ENCODE measurements around the gene XYLT1. TPM values are rescaled to one million over a fixed set of nuclear protein-coding genes. Genes with fewer than 3 reads are reported as not detected.

XYLT1 gene
- total RNA-seq, 1 experiment from 2014 or later, result 25.0 TPM

DNA sequence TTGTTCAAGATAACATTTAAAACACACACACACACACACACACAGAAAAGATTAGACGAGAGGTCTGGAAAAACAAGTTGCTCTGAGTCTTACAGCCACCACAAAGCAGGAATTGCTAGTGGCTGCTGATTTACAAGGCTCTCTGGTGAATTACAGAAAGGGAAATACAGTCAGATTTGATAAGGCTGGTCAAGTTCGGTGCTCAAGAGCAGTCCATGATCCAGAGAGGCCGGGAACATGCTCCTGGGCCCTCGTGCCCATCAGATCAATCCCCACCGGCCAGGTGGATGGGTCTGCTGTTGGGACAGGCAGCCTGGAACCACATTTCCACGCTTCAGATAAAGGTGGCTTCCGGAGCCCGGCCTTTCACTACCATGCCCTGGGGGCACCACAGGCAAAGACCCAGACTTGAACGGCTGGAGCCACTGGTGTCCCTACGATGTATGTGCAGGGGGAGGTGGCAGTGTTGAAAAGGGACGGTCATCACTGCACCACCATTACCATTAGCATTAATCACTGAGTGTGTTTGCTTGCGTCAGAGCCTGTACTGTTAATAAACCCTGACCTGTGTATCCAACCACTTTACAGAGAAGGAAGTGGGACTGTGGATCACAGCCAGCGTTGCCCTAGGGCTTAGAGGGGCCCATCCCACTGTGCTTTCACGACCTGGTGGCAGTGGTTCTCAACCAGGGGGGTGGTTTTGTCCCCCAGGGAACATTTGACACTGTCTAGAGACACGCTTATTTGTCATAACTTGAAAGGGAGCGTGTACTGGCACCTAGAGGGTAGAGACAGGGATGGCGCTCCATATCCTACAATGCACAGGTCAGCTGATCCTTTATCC, 95.1 kb downstream of the XYLT1 start:
- POLR2A ChIA-PET, result no interaction called here
- TF ChIP-seq, protein P1, sequence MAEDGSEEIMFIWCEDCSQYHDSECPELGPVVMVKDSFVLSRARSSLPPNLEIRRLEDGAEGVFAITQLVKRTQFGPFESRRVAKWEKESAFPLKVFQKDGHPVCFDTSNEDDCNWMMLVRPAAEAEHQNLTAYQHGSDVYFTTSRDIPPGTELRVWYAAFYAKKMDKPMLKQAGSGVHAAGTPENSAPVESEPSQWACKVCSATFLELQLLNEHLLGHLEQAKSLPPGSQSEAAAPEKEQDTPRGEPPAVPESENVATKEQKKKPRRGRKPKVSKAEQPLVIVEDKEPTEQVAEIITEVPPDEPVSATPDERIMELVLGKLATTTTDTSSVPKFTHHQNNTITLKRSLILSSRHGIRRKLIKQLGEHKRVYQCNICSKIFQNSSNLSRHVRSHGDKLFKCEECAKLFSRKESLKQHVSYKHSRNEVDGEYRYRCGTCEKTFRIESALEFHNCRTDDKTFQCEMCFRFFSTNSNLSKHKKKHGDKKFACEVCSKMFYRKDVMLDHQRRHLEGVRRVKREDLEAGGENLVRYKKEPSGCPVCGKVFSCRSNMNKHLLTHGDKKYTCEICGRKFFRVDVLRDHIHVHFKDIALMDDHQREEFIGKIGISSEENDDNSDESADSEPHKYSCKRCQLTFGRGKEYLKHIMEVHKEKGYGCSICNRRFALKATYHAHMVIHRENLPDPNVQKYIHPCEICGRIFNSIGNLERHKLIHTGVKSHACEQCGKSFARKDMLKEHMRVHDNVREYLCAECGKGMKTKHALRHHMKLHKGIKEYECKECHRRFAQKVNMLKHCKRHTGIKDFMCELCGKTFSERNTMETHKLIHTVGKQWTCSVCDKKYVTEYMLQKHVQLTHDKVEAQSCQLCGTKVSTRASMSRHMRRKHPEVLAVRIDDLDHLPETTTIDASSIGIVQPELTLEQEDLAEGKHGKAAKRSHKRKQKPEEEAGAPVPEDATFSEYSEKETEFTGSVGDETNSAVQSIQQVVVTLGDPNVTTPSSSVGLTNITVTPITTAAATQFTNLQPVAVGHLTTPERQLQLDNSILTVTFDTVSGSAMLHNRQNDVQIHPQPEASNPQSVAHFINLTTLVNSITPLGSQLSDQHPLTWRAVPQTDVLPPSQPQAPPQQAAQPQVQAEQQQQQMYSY (CRISPR knock-in tag; IDR thresholded peaks at IDR 0.05), result no peak
- TF ChIP-seq TEAD4 (CRISPR knock-in tag; IDR thresholded peaks at IDR 0.05), result no peak
- TF ChIP-seq, protein P2, sequence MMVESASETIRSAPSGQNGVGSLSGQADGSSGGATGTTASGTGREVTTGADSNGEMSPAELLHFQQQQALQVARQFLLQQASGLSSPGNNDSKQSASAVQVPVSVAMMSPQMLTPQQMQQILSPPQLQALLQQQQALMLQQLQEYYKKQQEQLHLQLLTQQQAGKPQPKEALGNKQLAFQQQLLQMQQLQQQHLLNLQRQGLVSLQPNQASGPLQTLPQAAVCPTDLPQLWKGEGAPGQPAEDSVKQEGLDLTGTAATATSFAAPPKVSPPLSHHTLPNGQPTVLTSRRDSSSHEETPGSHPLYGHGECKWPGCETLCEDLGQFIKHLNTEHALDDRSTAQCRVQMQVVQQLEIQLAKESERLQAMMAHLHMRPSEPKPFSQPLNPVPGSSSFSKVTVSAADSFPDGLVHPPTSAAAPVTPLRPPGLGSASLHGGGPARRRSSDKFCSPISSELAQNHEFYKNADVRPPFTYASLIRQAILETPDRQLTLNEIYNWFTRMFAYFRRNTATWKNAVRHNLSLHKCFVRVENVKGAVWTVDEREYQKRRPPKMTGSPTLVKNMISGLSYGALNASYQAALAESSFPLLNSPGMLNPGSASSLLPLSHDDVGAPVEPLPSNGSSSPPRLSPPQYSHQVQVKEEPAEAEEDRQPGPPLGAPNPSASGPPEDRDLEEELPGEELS (CRISPR knock-in tag; IDR thresholded peaks at IDR 0.05), result no peak
- TF ChIP-seq, protein P3, sequence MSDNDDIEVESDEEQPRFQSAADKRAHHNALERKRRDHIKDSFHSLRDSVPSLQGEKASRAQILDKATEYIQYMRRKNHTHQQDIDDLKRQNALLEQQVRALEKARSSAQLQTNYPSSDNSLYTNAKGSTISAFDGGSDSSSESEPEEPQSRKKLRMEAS (CRISPR knock-in tag; IDR thresholded peaks at IDR 0.05), result no peak
- TF ChIP-seq, protein P4, sequence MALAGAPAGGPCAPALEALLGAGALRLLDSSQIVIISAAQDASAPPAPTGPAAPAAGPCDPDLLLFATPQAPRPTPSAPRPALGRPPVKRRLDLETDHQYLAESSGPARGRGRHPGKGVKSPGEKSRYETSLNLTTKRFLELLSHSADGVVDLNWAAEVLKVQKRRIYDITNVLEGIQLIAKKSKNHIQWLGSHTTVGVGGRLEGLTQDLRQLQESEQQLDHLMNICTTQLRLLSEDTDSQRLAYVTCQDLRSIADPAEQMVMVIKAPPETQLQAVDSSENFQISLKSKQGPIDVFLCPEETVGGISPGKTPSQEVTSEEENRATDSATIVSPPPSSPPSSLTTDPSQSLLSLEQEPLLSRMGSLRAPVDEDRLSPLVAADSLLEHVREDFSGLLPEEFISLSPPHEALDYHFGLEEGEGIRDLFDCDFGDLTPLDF (CRISPR knock-in tag; IDR thresholded peaks at IDR 0.05), result no peak
- TF ChIP-seq, protein P5, sequence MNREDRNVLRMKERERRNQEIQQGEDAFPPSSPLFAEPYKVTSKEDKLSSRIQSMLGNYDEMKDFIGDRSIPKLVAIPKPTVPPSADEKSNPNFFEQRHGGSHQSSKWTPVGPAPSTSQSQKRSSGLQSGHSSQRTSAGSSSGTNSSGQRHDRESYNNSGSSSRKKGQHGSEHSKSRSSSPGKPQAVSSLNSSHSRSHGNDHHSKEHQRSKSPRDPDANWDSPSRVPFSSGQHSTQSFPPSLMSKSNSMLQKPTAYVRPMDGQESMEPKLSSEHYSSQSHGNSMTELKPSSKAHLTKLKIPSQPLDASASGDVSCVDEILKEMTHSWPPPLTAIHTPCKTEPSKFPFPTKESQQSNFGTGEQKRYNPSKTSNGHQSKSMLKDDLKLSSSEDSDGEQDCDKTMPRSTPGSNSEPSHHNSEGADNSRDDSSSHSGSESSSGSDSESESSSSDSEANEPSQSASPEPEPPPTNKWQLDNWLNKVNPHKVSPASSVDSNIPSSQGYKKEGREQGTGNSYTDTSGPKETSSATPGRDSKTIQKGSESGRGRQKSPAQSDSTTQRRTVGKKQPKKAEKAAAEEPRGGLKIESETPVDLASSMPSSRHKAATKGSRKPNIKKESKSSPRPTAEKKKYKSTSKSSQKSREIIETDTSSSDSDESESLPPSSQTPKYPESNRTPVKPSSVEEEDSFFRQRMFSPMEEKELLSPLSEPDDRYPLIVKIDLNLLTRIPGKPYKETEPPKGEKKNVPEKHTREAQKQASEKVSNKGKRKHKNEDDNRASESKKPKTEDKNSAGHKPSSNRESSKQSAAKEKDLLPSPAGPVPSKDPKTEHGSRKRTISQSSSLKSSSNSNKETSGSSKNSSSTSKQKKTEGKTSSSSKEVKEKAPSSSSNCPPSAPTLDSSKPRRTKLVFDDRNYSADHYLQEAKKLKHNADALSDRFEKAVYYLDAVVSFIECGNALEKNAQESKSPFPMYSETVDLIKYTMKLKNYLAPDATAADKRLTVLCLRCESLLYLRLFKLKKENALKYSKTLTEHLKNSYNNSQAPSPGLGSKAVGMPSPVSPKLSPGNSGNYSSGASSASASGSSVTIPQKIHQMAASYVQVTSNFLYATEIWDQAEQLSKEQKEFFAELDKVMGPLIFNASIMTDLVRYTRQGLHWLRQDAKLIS (CRISPR knock-in tag; IDR thresholded peaks at IDR 0.05; ENCODE audit: borderline replicate concordance), result no peak
- TF ChIP-seq ZNF219 (CRISPR knock-in tag; IDR thresholded peaks at IDR 0.05; ENCODE audit: borderline replicate concordance), result no peak
- no peak for TF ChIP-seq ZBTB21 (CRISPR knock-in tag; IDR thresholded peaks at IDR 0.05; ENCODE audit: borderline replicate concordance)
- TF ChIP-seq NFYB (CRISPR knock-in tag; conservative IDR thresholded peaks at IDR 0.05; ENCODE audit: low read depth), result no peak
- TF ChIP-seq FOXK1 (CRISPR knock-in tag; IDR thresholded peaks at IDR 0.05), result no peak
- no peak for TF ChIP-seq ATF1 (CRISPR knock-in tag; IDR thresholded peaks at IDR 0.05)
- no peak for TF ChIP-seq GTF2I (CRISPR knock-in tag; conservative IDR thresholded peaks at IDR 0.05)
- TF ChIP-seq, protein P6, sequence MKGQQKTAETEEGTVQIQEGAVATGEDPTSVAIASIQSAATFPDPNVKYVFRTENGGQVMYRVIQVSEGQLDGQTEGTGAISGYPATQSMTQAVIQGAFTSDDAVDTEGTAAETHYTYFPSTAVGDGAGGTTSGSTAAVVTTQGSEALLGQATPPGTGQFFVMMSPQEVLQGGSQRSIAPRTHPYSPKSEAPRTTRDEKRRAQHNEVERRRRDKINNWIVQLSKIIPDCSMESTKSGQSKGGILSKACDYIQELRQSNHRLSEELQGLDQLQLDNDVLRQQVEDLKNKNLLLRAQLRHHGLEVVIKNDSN (CRISPR knock-in tag; IDR thresholded peaks at IDR 0.05), result no peak
- TF ChIP-seq, protein P7, sequence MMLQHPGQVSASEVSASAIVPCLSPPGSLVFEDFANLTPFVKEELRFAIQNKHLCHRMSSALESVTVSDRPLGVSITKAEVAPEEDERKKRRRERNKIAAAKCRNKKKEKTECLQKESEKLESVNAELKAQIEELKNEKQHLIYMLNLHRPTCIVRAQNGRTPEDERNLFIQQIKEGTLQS (CRISPR knock-in tag; conservative IDR thresholded peaks at IDR 0.05), result no peak
- TF ChIP-seq, protein P8, sequence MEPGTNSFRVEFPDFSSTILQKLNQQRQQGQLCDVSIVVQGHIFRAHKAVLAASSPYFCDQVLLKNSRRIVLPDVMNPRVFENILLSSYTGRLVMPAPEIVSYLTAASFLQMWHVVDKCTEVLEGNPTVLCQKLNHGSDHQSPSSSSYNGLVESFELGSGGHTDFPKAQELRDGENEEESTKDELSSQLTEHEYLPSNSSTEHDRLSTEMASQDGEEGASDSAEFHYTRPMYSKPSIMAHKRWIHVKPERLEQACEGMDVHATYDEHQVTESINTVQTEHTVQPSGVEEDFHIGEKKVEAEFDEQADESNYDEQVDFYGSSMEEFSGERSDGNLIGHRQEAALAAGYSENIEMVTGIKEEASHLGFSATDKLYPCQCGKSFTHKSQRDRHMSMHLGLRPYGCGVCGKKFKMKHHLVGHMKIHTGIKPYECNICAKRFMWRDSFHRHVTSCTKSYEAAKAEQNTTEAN (CRISPR knock-in tag; IDR thresholded peaks at IDR 0.05), result no peak
- TF ChIP-seq FOXP1 (CRISPR knock-in tag; IDR thresholded peaks at IDR 0.05; ENCODE audit: borderline replicate concordance), result no peak
- TF ChIP-seq, protein P9, sequence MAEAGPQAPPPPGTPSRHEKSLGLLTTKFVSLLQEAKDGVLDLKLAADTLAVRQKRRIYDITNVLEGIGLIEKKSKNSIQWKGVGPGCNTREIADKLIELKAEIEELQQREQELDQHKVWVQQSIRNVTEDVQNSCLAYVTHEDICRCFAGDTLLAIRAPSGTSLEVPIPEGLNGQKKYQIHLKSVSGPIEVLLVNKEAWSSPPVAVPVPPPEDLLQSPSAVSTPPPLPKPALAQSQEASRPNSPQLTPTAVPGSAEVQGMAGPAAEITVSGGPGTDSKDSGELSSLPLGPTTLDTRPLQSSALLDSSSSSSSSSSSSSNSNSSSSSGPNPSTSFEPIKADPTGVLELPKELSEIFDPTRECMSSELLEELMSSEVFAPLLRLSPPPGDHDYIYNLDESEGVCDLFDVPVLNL (CRISPR knock-in tag; IDR thresholded peaks at IDR 0.05; ENCODE audit: borderline replicate concordance, low read depth), result no peak
- Mint-ChIP-seq H3K27ac (peak overlapping the region; percentile 76; the same call in 1 of the 2 replicates), H3K4me1 (peaks cover 72% of the 10 kb centered on the region), H3K27me3 (ENCODE audit: low read depth) (no peaks in the 10 kb centered on the region), H3K4me3 (no peak overlapping the region), H3K9me3 (no peaks in the 10 kb centered on the region), H3K36me3 (no peaks in the 10 kb centered on the region)
- CTCF ChIA-PET, result interaction anchor here (0.7 to 1.7 kb wide), 2 partner anchors 7 to 91 kb away, joined by 4 to 6 read pairs; no protein-coding TSS in a partner anchor
- DNase-seq (ENCODE audit: low spot score) (no peak), ATAC-seq (no peak; the same call in 1 of the 2 replicates)
